GM12801 (cell line): Measurements from ENCODE around the gene HESX1.

Source experiments
- TF ChIP-seq, protein P1 (sequence below): IDR thresholded peaks from one replicate; pipeline ENCODE4 v1.5.1; 2011; ENCODE audit warnings: control low read depth; ENCODE audit not compliant: insufficient read length; ENCODE audit errors: extremely low read depth

Gene HESX1

DNA sequence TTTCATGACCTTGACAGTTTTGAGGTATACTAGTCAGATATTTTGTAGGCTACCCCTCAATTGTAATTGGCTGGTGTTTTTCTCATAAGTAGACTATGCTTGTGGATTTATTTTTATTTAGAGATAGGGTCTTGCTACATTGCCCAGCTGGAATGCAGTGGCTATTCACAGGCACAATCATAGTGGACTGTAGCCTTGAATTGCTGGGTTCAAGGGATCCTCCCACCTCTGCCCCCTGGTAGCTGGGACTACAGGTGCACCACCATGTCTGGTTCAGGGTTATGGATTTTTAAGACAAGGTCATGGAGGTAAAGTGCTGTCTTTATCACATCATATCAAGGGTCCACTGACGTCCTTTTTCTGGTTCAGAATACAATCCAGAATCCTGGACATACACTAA is 23.7 kb downstream of the HESX1 start:
- TF ChIP-seq, protein P1, sequence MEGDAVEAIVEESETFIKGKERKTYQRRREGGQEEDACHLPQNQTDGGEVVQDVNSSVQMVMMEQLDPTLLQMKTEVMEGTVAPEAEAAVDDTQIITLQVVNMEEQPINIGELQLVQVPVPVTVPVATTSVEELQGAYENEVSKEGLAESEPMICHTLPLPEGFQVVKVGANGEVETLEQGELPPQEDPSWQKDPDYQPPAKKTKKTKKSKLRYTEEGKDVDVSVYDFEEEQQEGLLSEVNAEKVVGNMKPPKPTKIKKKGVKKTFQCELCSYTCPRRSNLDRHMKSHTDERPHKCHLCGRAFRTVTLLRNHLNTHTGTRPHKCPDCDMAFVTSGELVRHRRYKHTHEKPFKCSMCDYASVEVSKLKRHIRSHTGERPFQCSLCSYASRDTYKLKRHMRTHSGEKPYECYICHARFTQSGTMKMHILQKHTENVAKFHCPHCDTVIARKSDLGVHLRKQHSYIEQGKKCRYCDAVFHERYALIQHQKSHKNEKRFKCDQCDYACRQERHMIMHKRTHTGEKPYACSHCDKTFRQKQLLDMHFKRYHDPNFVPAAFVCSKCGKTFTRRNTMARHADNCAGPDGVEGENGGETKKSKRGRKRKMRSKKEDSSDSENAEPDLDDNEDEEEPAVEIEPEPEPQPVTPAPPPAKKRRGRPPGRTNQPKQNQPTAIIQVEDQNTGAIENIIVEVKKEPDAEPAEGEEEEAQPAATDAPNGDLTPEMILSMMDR: no peak

DNA sequence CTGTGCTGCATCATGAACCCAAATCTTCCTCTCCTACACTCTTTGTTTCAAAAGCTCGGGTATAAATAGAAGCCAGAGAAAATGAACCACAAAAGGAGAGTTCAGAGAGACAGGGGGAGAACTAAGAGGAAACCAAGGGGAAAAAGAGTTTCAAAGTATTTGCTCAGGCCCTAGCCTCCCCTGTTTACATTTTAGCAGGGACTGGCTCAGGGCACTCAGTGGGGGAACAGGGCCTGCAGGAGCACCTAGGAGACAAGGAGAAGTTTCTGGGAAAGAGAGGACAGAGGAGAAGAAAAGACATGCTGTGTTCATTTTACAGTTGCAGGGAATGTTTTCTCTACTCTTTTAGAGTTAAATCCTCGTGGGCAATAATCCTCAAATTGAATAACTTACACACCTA is 26.1 kb downstream of the HESX1 start:
- TF ChIP-seq, protein P1: no peak

DNA sequence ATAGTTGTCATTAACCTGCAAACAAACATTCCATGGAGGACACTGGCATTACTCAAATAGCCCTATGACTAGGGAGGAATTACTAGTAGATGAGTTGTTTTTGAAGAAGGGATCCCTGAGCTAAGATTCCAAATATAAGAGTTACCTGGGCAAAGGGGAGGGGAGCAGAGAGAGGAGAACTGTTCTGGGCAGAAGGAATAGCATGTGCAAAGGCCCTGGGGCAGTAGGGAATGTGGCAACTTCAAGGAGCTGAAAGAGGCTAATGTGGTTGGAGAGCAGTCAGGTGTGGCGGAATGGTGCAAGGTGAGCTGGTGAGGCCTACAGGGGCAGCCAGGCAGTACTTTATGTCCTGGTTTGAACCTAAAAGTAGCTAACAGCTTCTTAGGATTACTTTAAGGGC is 28.8 kb downstream of the HESX1 start:
- TF ChIP-seq, protein P1: no peak

DNA sequence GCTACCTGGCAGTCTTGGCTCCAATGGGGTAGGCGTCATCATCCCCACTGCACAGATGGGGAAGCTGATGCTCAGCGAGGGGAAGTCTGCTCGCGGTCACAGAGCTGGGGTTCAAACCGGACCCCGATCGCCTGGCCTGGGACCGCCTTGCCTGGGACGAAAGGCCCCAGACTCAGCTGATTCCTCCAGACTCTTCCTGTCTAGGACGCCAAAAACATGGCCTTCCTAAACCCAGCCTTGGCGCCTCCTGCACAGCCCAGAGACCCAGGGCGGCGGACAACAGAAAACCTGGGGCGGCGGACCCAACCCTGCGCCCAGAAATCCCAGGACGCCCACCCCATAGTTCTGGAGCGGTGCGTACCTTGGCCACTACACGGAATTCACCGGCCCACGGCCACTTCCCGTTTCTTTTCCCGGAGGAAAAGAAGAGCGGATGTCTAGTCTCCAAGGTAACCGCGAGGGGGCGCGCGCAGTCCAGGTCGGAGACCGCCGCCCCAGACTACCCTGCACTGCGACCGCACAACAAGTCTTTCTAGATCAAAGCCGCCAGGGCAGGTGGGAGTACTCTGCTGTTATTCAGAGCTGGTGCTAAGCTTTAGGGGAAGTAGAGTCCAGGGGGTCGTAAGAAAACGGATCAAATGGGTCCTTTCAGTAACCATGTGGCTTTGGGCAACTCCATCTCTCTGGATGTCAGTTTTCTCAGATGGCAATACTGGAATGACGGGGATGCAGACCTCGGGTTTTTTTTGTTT is 29.7 kb downstream of the HESX1 start:
- TF ChIP-seq, protein P1: no peak

DNA sequence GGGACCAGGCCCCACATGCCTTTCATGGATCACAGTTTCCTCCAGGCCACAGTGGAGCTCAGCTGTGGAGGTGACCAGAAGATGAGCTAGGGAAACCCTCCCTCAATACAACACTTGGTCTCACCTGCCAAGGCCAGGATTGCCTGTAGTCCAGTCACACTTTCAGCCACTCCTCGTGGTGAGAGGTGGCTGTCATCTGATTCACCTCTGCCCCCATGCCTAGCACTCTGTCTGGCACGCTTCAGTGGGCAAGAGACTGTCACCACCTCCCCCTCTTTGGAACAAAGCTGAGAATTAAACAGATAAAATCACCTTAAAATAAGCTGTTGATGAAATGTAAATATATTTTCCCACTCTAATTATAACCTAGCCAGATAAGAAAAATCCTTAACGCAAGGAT is 30.7 kb downstream of the HESX1 start:
- TF ChIP-seq, protein P1: no peak

DNA sequence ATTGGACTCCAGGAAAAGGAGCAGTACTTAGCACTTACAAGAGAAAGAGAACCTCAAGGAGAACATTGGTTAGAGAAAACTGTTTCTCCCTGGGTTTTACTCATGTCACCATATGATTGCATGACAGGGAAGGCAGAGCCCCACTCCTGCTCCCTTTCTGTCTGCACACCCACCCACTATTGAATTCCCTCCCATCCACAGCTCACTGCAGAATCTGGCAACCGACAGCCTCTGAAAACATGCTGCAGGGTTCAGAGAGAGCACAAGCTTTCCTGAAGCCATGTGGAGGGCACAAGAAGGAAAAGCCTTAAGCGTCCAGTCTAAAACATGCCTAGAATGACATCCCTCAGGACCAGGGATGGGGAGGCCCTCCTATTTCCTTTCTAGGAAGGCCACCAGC is 31.6 kb downstream of the HESX1 start:
- TF ChIP-seq, protein P1: no peak

DNA sequence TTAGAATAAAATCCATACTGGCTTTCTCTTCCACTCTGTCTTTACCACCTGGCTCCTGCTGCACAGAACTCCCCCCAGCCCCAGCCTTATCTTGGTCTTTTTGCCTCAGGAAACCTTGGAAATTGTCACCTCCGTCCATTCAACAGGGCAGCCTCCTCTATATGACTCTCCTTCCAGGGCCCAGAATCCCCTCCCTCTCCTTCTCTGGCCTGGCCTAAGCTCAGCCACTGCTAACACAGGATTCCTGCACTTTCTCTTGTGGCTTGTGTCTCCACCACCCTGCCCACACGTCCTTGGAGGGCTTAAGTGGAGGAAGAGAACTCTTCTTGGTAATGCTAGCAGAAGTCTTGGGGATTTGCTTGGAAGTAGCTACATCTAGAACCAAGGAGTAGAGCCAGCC is 33.1 kb downstream of the HESX1 start:
- TF ChIP-seq, protein P1: no peak
